HepG2 (cell line): ENCODE data around the gene SEC24D. TPM values are rescaled to one million over a fixed set of nuclear protein-coding genes. Genes with fewer than 3 reads are reported as not detected.

Experiments
- CREM ChIP-seq, 2 experiments: sonication (generic) in 1 of 2; formaldehyde crosslinking in 1 of 2; IDR thresholded peaks; 2 replicates each; pipeline versions ENCODE4 v1.4.0 to v1.6.1; 2016 to 2020; ENCODE audit warnings: antibody characterized with exemption in 1 of 2, mild to moderate bottlenecking in 1 of 2, missing genetic modification reagents in 1 of 2
- FLYWCH1 ChIP-seq: sonication (generic); formaldehyde crosslinking; IDR thresholded peaks from 2 replicates; pipeline ENCODE4 v1.8.1; 2023; ENCODE audit warnings: mild to moderate bottlenecking, missing genetic modification reagents
- HIC2 ChIP-seq: sonication (generic); formaldehyde crosslinking; IDR thresholded peaks from 2 replicates; pipeline ENCODE4 v1.9.0; 2022; ENCODE audit warnings: low read depth, missing genetic modification reagents
- LBX2 ChIP-seq: sonication (generic); formaldehyde crosslinking; IDR thresholded peaks from 2 replicates; pipeline ENCODE4 v1.5.0; 2020; ENCODE audit warnings: missing genetic modification reagents, mild to moderate bottlenecking, borderline replicate concordance
- PHB2 ChIP-seq: fragments of 450-650 bp; IDR thresholded peaks from 2 replicates; pipeline ENCODE4 v1.6.1; 2018; ENCODE audit not compliant: partially characterized antibody
- RELA ChIP-seq: sonication (generic); formaldehyde crosslinking; IDR thresholded peaks from 2 replicates; pipeline ENCODE4 v1.4.0; 2020; ENCODE audit warnings: missing genetic modification reagents
- SETDB1 ChIP-seq: sonication (generic); formaldehyde crosslinking; IDR thresholded peaks from 2 replicates; pipeline ENCODE4 v1.5.1; 2020; ENCODE audit warnings: missing genetic modification reagents, mild to moderate bottlenecking, borderline replicate concordance
- STAT6 ChIP-seq: sonication (generic); formaldehyde crosslinking; IDR thresholded peaks from 2 replicates; pipeline ENCODE4 v1.4.0; 2020; ENCODE audit warnings: missing genetic modification reagents, mild to moderate bottlenecking, borderline replicate concordance
- THAP7 ChIP-seq: sonication (generic); formaldehyde crosslinking; IDR thresholded peaks from 2 replicates; pipeline ENCODE4 v1.8.1; 2023; ENCODE audit warnings: mild to moderate bottlenecking, missing genetic modification reagents
- ZNF512B ChIP-seq: sonication (generic); formaldehyde crosslinking; IDR thresholded peaks from 2 replicates; pipeline ENCODE4 v1.5.1; 2020; ENCODE audit warnings: missing genetic modification reagents, mild to moderate bottlenecking, borderline replicate concordance
- ZNF598 ChIP-seq: sonication (generic); formaldehyde crosslinking; IDR thresholded peaks from 2 replicates; pipeline ENCODE4 v1.5.1; 2020; ENCODE audit warnings: mild to moderate bottlenecking, missing genetic modification reagents, borderline replicate concordance
- polyA plus RNA-seq, 8 experiments: library from polyadenylated mRNA; depleted of rRNA in 3 of 8; stranded (reverse) in 7 of 8; unstranded in 1 of 8; fragments of >200 nt; fragmentation: Illumina TruSeq in 4 of 8; extraction: Trizol in 4 of 8; gene quantifications; 2 replicates each; pipeline versions ENCODE4 v1.2.1 to v1.2.3, GENCODE V29; 2011 to 2016; ENCODE audit warnings: low read depth in 4 of 8, missing spikeins in 1 of 8, mixed read lengths in 1 of 8; ENCODE audit not compliant: insufficient read depth in 1 of 8
- total RNA-seq, 5 experiments: library from RNA; depleted of rRNA; stranded (reverse); fragments of >200 nt; fragmentation: Illumina TruSeq; extraction: Trizol; gene quantifications; 2 replicates each; pipeline ENCODE4 v1.2.3, GENCODE V29; 2016; ENCODE audit warnings: low read depth in 1 of 5

The SEC24D gene
- total and polyA plus RNA-seq, 2 of the 13 experiments (the other 11 are each of a cell fraction or from before 2014, with no cell fraction given) = 30.0 to 51.1 TPM

- TF ChIP-seq LBX2 (no peak), SETDB1 (no peak), PHB2 (no peak), RELA (CRISPR knock-in tag) (no peak), THAP7 (CRISPR knock-in tag) (no peak), ZNF512B (CRISPR knock-in tag) (no peak), FLYWCH1 (CRISPR knock-in tag) (no peak), HIC2 (no peak), ZNF598 (CRISPR knock-in tag) (no peak), STAT6 (CRISPR knock-in tag) (no peak), CREM (IDR thresholded peaks at IDR 0.05) (no peak), CREM (CRISPR knock-in tag; IDR thresholded peaks at IDR 0.05) (no peak)
Measured at GRCh38 chr4:118833192-118833820, 2.6 kb downstream of the SEC24D start (continued).
